Loucy (cell line): ENCODE data around the gene TPM2.

Source experiments
- H2AFZ ChIP-seq: fragments of 200-600 bp; sonication (generic); 2 replicates; pipeline ENCODE4 v1.6.0; 2016; ENCODE audit warnings: antibody characterized with exemption, mild to moderate bottlenecking, low read length, moderate library complexity
- H3F3A ChIP-seq: fragments of 200-600 bp; 2 replicates; pipeline ENCODE4 v1.6.0; 2016; ENCODE audit warnings: antibody characterized with exemption, low read depth, mild to moderate bottlenecking
- H3K27me3 ChIP-seq: fragments of 200-600 bp; sonication (generic); 2 replicates; pipeline ENCODE4 v1.6.1; 2014; ENCODE audit warnings: low read length, mild to moderate bottlenecking; ENCODE audit not compliant: insufficient read depth, poor library complexity, severe bottlenecking
- H3K36me3 ChIP-seq: fragments of 200-600 bp; sonication (generic); 2 replicates; pipeline ENCODE4 v1.6.1; 2016; ENCODE audit warnings: low read length; ENCODE audit not compliant: insufficient read depth
- H3K4me1 ChIP-seq: fragments of 200-600 bp; sonication (generic); 2 replicates; pipeline ENCODE4 v1.5.1; 2014; ENCODE audit warnings: low read length, mild to moderate bottlenecking; ENCODE audit not compliant: insufficient read depth, poor library complexity, severe bottlenecking
- H3K4me2 ChIP-seq: fragments of 200-600 bp; sonication (generic); 2 replicates; pipeline ENCODE4 v1.6.0; 2014; ENCODE audit warnings: antibody characterized with exemption, low read length, low read depth, mild to moderate bottlenecking; ENCODE audit not compliant: poor library complexity, severe bottlenecking
- H3K4me3 ChIP-seq: fragments of 200-600 bp; sonication (generic); 2 replicates; pipeline ENCODE4 v1.5.1; 2014; ENCODE audit warnings: low read length, mild to moderate bottlenecking, mixed read lengths; ENCODE audit not compliant: poor library complexity, severe bottlenecking
- H3K79me2 ChIP-seq: fragments of 200-600 bp; sonication (generic); 2 replicates; pipeline ENCODE4 v1.6.1; 2014; ENCODE audit warnings: low read length; ENCODE audit not compliant: insufficient read depth
- H3K9ac ChIP-seq: fragments of 200-600 bp; sonication (generic); 2 replicates; pipeline ENCODE4 v1.6.0; 2014; ENCODE audit warnings: mild to moderate bottlenecking, low read depth, low read length, moderate library complexity; ENCODE audit not compliant: poor library complexity, severe bottlenecking
- H3K9me2 ChIP-seq: fragments of 200-600 bp; sonication (generic); replicated peaks from 2 replicates; pipeline ENCODE4 v1.6.1; 2016; ENCODE audit warnings: low read depth, low read length, mixed read lengths
- H3K9me3 ChIP-seq: fragments of 200-600 bp; sonication (generic); 2 replicates; pipeline ENCODE4 v1.6.1; 2014; ENCODE audit warnings: mild to moderate bottlenecking, antibody characterized with exemption, low read length, low read depth; ENCODE audit not compliant: insufficient read depth
- H4K20me1 ChIP-seq: fragments of 200-600 bp; sonication (generic); 2 replicates; pipeline ENCODE4 v1.6.0; 2014; ENCODE audit warnings: antibody characterized with exemption, low read length, mild to moderate bottlenecking; ENCODE audit not compliant: insufficient read depth, poor library complexity, severe bottlenecking
- EZH2phosphoT487 ChIP-seq: fragments of 200-600 bp; IDR thresholded peaks from 2 replicates; pipeline ENCODE4 v1.6.1; 2018; ENCODE audit warnings: antibody characterized with exemption, mild to moderate bottlenecking, moderate library complexity, borderline replicate concordance
- TF ChIP-seq, protein P1 (sequence below): fragments of 200-600 bp; sonication (generic); conservative IDR thresholded peaks from 2 replicates; pipeline ENCODE4 v1.5.1; 2014; ENCODE audit warnings: mild to moderate bottlenecking, antibody characterized with exemption, low read length

TPM2 gene

DNA sequence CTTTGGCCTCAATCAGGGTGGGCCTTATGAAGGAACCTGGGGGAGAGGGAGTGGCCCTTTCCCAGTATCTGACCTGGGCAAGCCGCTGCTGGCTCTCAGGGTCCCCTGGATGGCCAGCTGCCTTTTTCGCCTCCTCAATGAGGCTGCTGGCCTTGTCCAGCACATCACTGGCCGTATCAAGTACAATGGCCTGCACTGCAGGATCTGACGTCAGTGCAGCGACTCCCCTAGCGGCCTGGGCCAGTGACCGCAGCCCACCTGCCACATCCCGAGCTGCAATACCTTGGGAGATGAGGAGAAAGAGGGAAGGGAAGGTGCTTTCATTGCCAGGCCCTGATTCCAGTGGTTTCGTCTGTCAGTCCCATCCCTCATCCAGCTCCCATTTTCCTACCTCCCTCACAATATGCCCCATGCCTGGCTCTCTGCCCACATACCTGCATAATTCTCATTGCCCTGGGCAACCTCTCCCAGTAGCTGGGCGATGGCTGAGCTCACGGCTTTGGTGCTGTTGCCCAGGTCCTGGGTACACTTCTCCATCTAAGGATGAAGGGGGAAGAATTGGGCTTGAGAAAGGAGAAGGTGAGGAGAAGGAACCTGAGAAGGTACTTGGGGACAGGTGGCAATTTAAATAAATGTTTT, 23.2 kb upstream of the TPM2 start:
- TF ChIP-seq, protein P1, sequence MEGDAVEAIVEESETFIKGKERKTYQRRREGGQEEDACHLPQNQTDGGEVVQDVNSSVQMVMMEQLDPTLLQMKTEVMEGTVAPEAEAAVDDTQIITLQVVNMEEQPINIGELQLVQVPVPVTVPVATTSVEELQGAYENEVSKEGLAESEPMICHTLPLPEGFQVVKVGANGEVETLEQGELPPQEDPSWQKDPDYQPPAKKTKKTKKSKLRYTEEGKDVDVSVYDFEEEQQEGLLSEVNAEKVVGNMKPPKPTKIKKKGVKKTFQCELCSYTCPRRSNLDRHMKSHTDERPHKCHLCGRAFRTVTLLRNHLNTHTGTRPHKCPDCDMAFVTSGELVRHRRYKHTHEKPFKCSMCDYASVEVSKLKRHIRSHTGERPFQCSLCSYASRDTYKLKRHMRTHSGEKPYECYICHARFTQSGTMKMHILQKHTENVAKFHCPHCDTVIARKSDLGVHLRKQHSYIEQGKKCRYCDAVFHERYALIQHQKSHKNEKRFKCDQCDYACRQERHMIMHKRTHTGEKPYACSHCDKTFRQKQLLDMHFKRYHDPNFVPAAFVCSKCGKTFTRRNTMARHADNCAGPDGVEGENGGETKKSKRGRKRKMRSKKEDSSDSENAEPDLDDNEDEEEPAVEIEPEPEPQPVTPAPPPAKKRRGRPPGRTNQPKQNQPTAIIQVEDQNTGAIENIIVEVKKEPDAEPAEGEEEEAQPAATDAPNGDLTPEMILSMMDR = no peak
- TF ChIP-seq EZH2phosphoT487 = no peak
- no peaks in the 10 kb centered on the region for H3K9me3 ChIP-seq
- no peaks in the 10 kb centered on the region for H3K27me3 ChIP-seq
- H3K4me1 ChIP-seq = no peaks in the 10 kb centered on the region
- H3K36me3 ChIP-seq = peaks cover 92% of the 10 kb centered on the region
- H2AFZ ChIP-seq = no peak overlapping the region
- no peaks in the 10 kb centered on the region for H3K9me2 ChIP-seq
- no peaks in the 10 kb centered on the region for H3F3A ChIP-seq
- H3K4me3 ChIP-seq = no peak overlapping the region
- no peaks in the 10 kb centered on the region for H4K20me1 ChIP-seq
- H3K79me2 ChIP-seq = no peaks in the 10 kb centered on the region
- no peak overlapping the region for H3K9ac ChIP-seq
- H3K4me2 ChIP-seq = no peak overlapping the region

DNA sequence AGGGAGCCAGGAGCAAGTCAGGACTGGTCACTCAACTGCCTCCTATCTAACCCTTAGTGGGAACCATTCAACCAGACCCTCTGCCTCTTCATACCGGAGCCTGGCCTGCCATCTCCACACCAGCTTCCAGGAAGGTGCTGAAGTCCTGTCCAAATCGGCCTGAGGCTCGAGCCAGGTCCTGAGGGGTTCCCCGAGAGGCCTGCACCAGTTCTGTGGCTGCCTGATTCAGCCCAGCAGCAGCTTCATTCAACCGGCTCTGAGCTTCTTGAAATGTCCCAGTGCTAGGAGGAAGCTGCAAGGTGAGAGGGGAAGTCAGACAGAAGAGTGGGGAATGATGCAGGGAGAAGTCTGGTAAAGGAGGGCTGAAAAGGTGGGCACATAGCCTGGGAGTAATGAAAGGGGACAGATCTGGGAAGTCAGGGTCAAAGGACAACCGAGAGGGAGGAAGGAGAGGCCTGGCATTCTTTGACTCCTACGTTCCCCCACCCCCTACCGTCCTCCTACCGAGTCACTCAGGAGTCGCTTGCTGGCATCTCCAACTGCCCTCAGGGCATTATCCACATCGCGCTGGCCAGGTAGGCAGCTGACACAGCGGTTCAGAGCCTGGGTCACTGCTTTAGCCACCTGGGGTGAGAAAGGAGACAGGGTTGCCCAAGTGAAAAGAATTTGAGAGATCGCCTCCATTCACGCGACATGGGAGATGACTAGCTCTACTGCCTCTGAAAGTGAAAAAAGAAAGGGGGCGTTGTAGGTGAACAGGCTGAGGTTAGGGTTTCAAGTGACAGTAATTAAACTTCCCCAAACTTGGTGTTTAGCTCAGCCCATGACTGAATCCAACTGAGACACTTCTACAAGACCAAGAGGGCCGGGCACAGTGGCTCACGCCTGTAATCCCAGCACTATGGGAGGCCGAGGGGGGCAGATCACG, 22.0 kb upstream of the TPM2 start:
- H3K27me3 ChIP-seq = no peaks in the 10 kb centered on the region
- H3F3A ChIP-seq = no peaks in the 10 kb centered on the region
- TF ChIP-seq, protein P1 = no peak
- TF ChIP-seq EZH2phosphoT487 = no peak
- H3K79me2 ChIP-seq = no peaks in the 10 kb centered on the region
- no peak overlapping the region for H3K4me3 ChIP-seq
- H3K4me2 ChIP-seq = no peak overlapping the region
- H4K20me1 ChIP-seq = no peaks in the 10 kb centered on the region
- no peaks in the 10 kb centered on the region for H3K9me2 ChIP-seq
- no peaks in the 10 kb centered on the region for H3K9me3 ChIP-seq
- H2AFZ ChIP-seq = no peak overlapping the region
- peaks cover 92% of the 10 kb centered on the region for H3K36me3 ChIP-seq
- H3K4me1 ChIP-seq = no peaks in the 10 kb centered on the region
- H3K9ac ChIP-seq = no peak overlapping the region

DNA sequence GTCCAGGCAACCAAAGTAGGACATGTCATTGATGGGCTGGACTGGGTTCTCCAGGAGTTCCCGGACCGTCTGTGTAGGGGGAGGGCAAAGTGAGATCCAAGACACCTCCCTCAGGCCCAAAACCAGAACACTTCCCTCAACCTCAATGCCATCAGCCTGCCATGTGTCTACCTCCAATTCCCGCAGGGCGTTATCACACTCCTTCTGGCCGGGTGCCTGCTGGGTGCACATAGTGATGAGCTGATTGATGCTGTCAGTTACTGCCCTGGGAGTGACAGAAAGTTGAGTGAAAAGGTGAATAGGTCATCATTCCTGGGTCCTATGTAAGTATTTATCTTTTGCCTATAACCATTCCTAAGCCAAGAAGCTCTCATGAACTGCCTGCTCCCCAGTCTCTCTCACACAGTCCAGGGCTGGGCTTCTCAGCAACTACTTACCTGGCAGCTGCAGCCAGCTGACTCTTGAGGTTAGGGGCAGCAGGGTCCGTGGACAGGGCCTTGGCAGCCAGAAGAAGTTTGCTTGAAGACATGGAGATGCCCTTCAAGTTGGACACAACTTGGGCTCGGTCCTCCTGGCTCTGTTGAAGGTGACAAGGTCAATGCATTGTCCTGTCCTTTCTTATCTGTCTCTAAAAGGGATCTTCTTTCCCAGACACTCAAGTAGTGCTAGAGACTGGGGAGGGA, 21.2 kb upstream of the TPM2 start:
- Histone ChIP-seq H2AFZ (no peak overlapping the region), H3K27me3 (no peaks in the 10 kb centered on the region), H3F3A (no peaks in the 10 kb centered on the region), H3K9me3 (no peaks in the 10 kb centered on the region), H3K79me2 (no peaks in the 10 kb centered on the region), H3K4me3 (no peak overlapping the region), H4K20me1 (no peaks in the 10 kb centered on the region), H3K9ac (no peak overlapping the region), H3K4me1 (no peaks in the 10 kb centered on the region), H3K9me2 (no peaks in the 10 kb centered on the region), H3K36me3 (peaks cover 92% of the 10 kb centered on the region), H3K4me2 (no peak overlapping the region)
- TF ChIP-seq EZH2phosphoT487 = no peak
- TF ChIP-seq, protein P1 = no peak
